Hypothalamus (tissue), 51 donors: ENCODE data around the gene ANXA8L1.
A peak's percentile ranks its signal among the peaks of the same experiment; 100 is the strongest.
"Not testable (repeated sequence)": the region's sequence is repeated elsewhere in the genome, so short reads cannot be mapped to it uniquely, and the experiment has no call there.

Source experiments
- DNase-seq, 51 donors: peaks; one replicate each; lab custom pipeline; 2025; lab: John Stamatoyannopoulos, UW

ANXA8L1 gene, protein sequence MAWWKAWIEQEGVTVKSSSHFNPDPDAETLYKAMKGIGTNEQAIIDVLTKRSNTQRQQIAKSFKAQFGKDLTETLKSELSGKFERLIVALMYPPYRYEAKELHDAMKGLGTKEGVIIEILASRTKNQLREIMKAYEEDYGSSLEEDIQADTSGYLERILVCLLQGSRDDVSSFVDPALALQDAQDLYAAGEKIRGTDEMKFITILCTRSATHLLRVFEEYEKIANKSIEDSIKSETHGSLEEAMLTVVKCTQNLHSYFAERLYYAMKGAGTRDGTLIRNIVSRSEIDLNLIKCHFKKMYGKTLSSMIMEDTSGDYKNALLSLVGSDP

DNA sequence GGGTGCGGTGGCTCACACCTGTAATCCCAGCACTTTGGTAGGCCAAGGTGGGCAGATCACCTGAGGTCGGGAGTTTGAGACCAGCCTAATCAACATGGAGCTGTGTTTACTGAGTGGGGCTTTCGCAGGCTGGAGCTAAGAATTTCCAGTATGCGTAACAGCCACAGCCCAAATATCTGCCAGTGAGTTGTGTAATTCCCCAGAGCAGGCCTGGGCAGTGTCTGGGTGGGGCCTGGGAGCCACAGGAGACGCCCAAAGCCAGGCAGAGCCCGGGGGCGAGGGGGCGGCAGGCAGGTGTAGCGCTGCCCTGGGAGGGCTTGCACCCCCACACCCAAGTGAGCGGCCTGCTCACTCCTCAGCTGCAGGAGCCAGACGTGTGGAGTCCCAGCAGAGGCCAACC is at the start of gene ANXA8L1:
ANXA8L1 (plus strand) TSS at position 371 of the 400 bp plus-strand sequence. CDS start 76 bp downstream, outside the sequence.
- DNase-seq, result not testable (repeated sequence)

DNA sequence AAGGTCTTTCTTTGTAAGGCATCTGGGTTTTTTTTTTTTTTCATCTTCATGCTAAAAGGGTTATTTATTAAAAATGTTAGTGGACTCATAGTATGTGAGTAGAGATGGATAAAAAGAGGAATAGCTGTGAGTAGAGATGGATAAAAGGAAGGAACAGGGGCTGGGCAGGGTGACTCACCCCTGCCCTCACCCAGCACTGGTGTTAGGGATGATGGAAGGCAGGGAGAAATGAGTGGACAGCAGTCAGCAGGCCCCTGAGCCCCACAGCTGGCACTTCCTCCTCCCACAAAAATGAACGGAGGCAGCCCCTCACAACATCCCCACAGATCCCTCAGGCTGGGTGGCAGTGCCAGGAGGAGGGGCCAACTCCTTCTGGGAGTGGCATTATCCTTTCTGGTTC is 49.5 kb upstream of the ANXA8L1 start:
- no peak for DNase-seq

DNA sequence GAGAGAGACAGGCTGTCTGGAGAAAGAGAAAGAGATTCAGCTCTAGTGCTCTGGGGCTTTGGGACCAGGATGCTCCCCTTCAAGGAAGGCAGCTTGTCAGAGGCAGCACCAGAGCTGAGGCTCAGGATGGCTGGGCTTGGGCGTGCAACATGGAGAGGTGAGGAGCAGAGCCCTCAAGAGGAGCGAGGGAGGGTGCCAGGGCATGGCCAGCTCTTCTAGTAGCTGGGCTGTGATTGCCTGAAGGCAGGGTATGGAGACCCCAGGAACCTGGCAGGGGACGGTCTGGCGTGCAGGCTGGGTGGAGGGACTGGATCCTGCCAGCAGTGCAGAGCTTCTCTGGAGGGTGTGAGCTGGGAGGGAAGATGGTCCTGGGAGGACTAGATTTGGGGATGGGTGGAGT is 48.6 kb upstream of the ANXA8L1 start:
- no peak for DNase-seq

DNA sequence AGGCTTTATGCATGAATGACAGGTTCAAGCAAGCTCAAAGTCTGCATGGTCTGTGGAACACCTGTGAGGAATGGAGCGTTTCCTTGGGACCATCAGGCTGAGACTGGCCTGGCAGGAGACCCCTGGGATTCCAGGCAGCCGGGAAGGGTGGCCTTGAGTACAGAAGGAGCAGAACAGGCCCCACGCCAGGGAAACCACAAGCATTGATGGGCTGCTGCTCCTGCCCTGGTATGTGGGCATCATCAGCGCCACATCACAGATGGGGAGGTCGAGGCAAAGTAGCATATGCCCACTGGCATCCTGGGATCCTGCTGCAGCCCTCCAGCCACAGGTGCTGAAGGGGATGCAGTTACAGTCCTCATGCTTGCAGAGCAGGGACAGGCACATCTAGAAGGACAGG is 47.9 kb upstream of the ANXA8L1 start:
- DNase-seq, result no peak

DNA sequence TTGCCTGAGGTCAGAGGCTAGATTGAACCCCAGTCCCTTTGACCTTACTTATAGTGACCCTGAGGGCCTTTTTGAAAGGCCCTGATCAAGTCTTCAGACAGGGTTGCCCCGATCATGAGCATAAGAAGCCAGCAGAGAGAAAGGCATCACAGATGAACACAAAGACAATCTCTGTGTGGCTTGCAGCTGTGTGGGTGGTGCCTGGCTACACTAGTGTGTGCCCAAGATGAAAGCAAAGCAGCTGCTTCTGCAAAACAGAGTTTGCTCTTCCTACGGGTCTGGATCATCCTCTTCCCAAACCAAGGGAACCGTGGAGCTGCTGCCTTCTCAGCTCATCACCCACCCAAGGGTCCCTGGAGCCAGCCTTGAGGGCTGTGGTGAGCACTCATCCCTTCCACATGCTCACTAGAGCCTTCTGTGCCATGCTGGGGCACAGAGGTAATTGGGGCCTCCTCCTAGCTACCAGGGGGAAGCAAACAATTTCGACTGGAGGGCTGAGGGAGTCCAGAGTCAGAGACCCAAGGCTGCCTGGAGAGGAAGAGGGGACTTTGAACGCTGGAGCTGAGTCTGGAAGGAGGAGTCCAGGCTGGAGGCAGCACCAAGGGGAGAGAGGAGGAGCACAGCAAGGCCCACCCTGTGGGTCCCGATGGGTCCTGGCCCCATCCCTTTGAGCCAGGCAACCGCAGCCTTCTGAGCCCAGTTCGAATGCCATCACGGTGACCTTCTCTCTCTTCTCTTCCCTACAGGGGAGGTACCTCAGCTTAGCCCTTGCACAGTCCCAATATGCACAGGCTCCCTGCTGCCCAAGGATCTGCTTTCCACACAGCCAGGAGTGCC is 46.5 kb upstream of the ANXA8L1 start:
- peak in 36 of 51 donors; percentile 10 to 82 (median 50) for DNase-seq

DNA sequence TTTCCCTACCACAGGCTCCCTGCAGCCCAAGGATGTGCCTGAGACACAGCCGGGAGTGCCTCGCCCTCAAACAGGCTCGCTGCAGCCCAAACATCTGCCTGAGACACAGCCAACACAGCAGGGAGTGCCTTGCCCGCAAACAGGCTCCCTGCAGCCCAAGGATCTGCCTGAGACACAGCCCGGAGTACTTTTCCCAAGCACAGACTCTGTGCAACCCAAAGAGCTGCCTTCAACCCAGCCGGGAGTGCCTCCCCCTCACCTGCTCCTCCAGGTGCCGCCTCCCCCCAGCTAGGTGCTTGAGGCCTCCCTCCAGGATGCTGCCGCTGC is 45.9 kb upstream of the ANXA8L1 start:
- DNase-seq, result peak in 2 of 51 donors; percentile 12 to 22

DNA sequence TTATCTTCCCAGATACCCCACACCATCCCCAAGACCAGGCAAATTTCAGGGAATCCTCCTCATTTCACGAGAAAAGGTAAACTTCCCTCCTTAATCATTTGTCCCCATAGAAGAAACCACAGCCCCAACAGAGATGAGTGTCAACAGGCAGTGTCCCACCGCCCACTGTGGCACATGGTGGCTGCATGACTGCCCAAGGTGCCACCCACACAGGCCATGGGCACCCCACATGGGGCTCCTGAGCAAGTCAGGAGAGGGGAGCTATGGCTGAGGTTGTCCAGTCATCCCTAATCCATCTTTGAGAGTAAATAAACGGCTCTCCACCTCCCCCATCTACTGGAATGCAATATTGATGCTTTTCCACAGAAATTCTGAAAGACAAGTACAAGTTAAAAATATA is 44.7 kb upstream of the ANXA8L1 start:
- no peak for DNase-seq

DNA sequence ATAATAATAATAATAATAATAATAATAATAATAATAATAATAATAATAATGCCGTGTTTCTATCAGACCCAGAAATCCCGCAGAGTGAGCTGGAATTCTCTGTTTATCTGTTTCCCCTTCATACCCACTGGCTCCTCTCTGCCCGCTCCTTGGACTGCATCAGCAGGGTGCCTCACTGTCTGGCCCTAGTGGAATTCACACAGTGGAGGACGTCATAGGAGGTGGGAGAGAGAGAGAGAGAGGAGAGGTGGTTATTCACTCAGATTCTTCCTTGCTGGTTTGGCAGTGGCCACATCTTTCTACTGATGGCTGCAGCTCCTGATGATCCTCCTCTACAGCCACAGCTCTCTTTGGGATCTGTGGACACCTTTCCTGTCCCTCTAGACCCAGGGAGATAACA is 10.1 kb upstream of the ANXA8L1 start:
- DNase-seq, result not testable (repeated sequence)

DNA sequence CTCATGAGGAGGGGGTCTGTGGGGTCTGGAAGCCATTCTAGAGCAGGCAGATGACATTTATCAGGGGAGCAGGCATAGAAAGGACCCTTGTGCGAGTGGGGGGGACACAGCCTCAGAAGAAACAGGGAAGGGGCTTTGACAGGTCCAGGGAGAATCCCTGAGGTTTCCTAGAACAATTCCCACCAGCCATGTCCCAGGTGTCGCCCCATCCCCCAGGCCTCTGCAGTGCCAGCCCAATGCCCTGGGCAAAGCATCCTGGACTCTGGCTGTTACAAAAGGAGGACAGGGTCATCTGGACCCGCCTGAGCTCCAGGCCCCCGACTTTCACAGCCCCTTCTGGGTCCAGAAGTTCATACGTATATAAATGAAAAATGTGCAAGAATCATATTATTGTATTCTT is 8.4 kb upstream of the ANXA8L1 start:
- DNase-seq, result not testable (repeated sequence)

DNA sequence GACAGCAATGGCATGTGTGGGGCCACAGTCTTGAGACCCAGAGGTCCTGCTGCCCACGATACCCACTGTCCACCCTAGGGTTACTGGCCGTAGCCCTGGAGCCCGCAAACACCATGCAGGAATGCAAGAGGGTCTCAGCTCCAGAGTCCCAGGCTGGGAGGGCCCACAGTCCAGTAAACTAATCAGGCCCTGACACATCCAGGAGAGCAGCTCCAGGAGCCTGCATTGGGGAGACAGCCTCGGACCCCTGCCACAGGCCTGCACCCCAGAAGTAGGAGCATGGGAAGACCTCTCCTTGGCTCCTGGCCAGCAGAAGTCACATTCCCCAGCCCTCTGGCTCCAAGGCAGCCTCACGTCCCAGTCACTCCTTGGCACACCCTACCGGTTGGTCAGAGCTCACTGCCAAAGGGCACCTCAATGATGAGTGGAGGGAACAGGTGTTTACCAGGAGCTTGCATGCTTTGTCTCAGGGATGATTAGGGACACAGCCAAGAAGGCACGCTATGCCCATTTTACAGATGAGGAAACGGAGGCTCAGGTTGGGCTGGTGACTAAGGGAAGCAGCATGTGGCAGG is 7.8 kb upstream of the ANXA8L1 start:
- not testable (repeated sequence) for DNase-seq

DNA sequence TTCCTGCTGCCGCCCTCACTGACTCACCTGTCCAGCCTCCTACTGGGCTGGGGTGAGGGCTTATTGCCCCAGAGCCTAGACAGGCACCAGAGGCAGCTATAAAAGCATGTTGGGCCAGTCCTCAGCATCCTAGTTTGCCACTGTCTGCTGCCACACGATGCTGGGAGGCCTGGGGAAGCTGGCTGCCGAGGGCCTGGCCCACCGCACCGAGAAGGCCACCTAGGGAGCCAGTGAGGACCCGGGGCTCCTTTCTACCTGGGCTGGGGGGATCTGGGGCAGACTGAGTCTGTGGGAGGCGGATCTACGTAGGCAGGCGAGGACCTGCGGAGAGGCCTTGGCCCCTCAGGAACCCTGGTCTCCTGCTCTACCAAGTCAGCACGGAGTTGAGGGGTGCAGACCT is 6.6 kb upstream of the ANXA8L1 start:
- not testable (repeated sequence) for DNase-seq

DNA sequence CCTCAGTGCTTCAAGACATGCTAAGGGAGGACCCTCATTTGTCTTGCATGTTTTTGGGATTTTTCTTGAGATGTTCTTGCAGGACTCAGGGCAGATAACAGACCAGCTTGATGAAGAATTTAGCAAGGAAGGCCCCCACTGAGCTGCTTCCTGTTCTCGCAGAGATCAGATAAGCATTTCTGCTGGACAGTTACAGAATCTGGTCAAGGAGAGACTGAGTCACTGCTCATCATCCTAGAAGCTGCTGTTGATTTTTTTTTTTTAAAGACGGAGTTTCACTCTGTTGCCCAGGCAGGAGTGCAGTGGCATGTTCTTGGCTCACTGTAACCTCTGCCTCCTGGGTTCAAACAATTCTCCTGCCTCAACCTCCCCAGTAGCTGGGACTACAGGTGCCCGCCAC is 1.2 kb upstream of the ANXA8L1 start:
- DNase-seq, result not testable (repeated sequence)

DNA sequence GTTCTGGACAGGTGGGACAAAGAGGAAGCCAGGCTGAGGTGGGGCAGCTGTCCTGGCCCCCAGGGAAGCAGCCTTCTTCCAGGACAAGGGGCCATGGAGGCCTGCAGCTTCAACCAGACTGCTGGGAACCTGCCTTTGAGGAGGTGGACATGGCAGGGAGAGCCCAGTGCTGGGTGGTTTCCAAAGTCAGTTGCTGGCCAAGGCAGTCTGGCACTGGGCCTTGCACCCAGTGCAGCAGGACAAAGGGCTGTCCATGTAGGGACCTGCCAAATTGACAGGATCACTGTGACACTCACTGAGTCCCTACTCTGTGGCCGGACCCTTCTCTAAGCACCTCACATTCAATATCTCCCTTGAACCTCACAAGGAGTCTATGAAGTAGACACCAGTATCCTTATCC is 1.4 kb downstream of the ANXA8L1 start:
- DNase-seq, result not testable (repeated sequence)

DNA sequence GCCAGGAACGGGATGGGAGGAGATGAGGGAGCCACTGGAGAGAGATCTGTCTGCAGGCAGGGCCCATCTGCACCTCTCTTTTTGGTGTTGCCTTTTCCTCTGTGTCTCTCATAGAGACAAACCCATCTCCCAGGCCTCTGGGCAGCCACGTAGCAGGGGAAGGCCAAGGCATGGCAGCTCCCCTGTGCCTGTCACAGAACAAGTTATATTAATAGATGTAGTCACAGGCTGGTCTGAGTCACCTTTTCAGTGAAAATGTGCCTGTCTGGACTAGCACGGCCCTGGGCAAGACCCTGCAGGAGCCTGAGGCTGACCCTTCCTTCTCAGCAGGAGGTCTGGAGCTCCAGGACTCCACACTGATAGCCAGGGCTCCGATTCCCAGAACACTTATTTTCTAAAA is 2.1 kb downstream of the ANXA8L1 start:
- not testable (repeated sequence) for DNase-seq

DNA sequence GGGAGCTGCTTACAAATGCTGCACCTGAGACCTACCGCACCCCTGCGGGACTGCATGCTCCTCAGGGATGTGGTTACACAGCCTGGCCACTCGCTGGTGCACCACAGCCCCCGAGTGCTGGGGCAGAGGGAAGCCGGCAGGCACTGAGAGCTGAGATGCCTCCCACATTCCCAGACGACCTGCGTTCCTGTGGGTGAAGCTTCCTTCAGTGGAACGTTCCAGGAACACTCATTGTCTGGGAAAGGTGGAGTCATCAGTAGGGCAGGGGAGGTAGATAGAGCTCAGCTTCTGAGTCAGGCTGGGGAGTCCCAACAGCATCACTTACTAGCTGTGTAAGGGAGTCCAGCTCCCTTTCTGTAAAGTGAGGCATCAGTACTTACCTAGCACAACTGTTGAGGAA is 2.5 kb downstream of the ANXA8L1 start:
- DNase-seq, result not testable (repeated sequence)

DNA sequence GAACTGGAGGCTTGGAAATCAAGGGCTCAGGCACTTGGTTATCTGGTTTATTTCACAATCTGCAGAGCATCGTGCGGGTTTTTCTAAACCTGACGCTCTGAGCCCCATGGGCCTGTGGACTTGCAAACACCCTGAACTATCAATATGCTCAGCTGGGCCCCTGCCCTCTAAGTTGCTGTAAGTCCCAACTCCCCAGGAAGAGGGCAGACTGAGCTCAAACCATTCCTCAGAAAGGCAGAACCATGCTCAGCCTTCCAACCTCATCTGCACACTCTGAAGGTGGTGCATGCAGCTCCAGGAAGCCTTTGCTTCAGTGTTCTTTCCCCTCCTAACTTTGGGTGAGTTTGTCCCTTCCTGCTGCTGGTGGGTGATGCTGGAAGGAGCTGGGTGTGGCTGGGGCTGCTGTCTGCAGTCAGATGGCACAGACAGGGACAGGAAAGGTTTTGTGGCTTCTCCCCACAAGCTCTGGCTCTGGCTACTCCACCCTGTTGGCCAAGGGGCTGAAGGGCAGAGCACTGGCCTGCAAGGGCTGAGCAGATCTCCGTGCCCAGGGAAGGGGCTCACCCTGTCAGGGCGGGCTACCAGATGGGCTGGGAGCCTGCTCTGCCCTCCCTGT is 3.8 kb downstream of the ANXA8L1 start:
- not testable (repeated sequence) for DNase-seq

DNA sequence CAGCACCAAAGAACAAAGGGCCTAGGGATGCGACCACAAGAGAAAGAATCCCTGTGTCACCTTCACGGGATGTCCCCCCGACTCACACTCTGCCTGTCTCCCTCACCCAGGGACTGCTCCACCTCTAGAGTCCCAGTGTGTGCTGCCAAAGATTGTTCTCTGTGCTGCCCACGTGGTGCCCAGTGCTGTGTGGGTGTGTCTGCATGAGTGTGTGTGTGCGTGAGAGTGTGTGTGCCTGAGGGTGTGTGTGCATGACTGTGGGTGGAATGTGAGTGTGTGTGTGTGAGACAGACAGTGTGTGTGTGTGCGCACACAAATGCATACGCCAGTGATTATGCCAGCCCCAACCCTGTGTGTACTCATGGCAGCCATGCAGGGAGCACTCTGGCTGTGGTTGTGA is 10.3 kb downstream of the ANXA8L1 start:
- not testable (repeated sequence) for DNase-seq

DNA sequence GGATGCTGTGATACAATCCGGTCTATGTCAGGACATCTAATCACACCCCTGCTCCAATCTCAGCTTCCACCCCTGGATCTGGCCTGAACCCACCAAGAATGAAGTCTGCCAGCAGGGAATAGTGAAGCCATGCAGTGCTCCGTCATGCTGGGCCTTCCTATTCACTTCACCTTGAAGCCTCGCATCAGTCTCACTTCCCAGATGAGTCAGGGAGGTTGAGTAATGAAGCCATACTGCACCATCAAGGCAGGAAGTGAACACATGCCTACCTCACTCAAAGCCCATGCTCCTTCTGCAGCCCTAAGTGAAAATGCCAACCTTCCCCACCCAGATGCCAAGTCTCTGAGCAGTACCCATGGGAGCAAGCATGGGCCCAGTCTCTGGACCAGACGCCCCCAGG is 11.1 kb downstream of the ANXA8L1 start:
- not testable (repeated sequence) for DNase-seq

DNA sequence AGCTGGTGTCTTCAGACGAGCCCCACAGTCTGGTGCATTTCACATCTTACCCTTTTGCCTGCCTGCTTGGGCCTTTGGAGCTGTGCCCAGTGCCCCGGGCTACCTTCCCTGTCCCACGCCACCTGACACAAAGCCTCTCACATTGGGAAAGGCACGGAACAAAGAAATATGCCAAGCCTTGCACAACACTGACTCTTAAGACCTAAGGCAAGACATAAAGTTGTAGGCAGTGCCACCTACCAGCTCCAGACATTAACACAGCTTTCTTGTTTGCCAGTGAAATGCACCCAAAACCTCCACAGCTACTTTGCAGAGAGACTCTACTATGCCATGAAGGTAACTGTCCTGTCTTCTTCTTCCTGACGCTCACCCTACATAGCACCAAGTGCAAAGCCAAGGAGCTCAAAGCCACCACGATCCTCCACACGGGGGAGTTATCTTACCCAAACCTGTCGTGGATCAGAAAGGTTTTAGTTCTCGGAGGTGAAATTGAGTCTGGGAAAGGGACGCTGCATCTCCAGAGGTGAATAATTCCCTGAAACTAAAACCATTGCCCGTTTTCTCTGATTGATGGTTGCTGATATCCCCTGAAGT is 11.8 kb downstream of the ANXA8L1 start:
- DNase-seq, result not testable (repeated sequence)

DNA sequence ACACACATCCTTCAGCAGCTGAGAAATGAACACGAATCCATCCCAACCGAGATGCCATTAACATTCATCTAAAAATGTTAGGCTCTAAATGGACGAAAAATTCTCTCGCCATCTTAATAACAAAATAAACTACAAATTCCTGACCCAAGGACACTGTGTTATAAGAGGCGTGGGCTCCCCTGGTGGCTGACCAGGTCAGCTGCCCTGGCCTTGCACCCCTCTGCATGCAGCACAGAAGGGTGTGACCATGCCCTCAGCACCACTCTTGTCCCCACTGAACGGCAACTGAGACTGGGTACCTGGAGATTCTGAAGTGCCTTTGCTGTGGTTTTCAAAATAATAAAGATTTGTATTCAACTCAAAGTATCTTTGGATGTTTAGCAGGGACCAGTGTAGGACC is 15.8 kb downstream of the ANXA8L1 start:
- not testable (repeated sequence) for DNase-seq
